GM12801 (cell line): ENCODE results near the gene MAP7D1.

Experiments
- TF ChIP-seq, protein P1 (sequence below): IDR thresholded peaks from one replicate; pipeline ENCODE4 v1.5.1; 2011; ENCODE audit warnings: control low read depth; ENCODE audit not compliant: insufficient read length; ENCODE audit errors: extremely low read depth

MAP7D1 gene

GRCh38 chr1:36160949-36161485 is 5.1 kb downstream of the MAP7D1 start:
- TF ChIP-seq, protein P1, sequence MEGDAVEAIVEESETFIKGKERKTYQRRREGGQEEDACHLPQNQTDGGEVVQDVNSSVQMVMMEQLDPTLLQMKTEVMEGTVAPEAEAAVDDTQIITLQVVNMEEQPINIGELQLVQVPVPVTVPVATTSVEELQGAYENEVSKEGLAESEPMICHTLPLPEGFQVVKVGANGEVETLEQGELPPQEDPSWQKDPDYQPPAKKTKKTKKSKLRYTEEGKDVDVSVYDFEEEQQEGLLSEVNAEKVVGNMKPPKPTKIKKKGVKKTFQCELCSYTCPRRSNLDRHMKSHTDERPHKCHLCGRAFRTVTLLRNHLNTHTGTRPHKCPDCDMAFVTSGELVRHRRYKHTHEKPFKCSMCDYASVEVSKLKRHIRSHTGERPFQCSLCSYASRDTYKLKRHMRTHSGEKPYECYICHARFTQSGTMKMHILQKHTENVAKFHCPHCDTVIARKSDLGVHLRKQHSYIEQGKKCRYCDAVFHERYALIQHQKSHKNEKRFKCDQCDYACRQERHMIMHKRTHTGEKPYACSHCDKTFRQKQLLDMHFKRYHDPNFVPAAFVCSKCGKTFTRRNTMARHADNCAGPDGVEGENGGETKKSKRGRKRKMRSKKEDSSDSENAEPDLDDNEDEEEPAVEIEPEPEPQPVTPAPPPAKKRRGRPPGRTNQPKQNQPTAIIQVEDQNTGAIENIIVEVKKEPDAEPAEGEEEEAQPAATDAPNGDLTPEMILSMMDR, result no peak

GRCh38 chr1:36161641-36162531 is 5.9 kb downstream of the MAP7D1 start:
- TF ChIP-seq, protein P1, result no peak

- TF ChIP-seq, protein P1, result no peak
Observed at GRCh38 chr1:36162680-36163239, 6.8 kb downstream of the MAP7D1 start.

DNA sequence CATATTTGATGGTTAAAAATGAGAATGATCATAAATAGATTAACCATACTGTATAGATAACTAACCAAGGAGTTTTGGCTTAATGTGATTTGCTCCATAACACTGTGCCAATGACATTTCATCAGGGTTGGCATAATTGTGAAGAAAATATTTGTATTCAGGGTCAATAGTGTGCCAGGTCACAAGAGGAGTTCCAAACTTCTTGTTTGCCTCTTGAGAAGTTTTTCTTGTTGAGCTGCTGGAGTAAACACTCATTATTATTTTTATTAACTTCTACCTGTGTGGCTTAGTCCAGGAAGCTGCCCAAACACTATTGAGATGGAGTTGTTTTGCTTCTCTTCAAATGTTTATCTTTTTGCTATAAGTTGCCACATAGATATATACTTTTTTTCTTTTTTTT is 7.5 kb downstream of the MAP7D1 start:
- TF ChIP-seq, protein P1, result no peak

DNA sequence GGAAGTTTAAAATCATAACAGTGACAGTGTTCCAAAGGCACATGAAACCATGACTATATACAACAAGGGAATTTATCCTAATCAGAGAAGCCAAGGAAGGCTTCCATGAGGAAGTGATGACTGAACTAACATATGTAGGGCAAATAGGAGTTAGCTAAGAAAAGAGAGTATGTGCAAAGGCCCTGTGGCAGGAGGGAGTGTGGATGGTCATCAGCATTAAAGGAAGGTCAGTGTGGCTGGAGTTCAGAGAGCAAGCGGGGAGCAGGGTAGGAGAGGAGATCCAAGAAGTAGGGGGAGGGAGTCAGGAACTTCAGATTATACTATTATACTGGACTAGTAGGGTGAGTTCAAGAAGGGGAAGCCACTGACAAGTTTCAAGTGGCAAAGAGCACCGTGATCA is 8.4 kb downstream of the MAP7D1 start:
- TF ChIP-seq, protein P1, result no peak

- TF ChIP-seq, protein P1, result no peak
Observed at GRCh38 chr1:36165145-36165544, 9.2 kb downstream of the MAP7D1 start.

GRCh38 chr1:36166136-36166535 is 10.2 kb downstream of the MAP7D1 start:
- TF ChIP-seq, protein P1, result no peak
